ENCODE results near the gene GADD45G. TPM values are rescaled to one million over a fixed set of nuclear protein-coding genes. Genes with fewer than 3 reads are reported as not detected.

GADD45G gene
- total and polyA plus RNA-seq, 2 of the 8 experiments (the other 6 are each of a cell fraction or from before 2014, with no cell fraction given), result 7.0 to 11.4 TPM

GRCh38 chr9:89638893-89639292 lies 34.1 kb downstream of the GADD45G start:
- Histone ChIP-seq H3K27ac (ENCODE audit: low read depth, low read length) (no peak overlapping the region), H4K91ac (replicated peaks; ENCODE audit: insufficient read length, low read length) (no peak overlapping the region), H2AK5ac (ENCODE audit: low read depth, low read length) (no peak overlapping the region), H2BK120ac (replicated peaks; ENCODE audit: low read depth, low read length) (no peak overlapping the region), H2BK12ac (ENCODE audit: low read depth, low read length) (no peak overlapping the region), H3K4me2 (ENCODE audit: insufficient read depth in 1 of 2, low read depth in 2 of 2, low read length in 2 of 2) (no peak overlapping the region), H3K9me3 (ENCODE audit: insufficient read depth in 2 of 2, low read depth in 1 of 2, low read length in 1 of 2) (no peaks in the 10 kb centered on the region), H4K5ac (ENCODE audit: insufficient read length, low read depth, low read length) (no peak overlapping the region), H2BK5ac (ENCODE audit: low read depth, low read length) (no peak overlapping the region), H2BK20ac (ENCODE audit: low read length) (peak overlapping the region; percentile 23; the same call in 1 of the 2 replicates), H3K4me1 (replicated peaks in 1 of 4; ENCODE audit: control insufficient read depth in 3 of 4, insufficient read depth in 4 of 4, low read length in 3 of 4) (peaks cover 0 to 5% (median 0%) of the 10 kb centered on the region in 4 experiments; a peak in 4 of 7 replicates), H2AFZ (ENCODE audit: low read length) (no peak overlapping the region), H3K4ac (replicated peaks; ENCODE audit: insufficient read length, low read depth, low read length) (no peak overlapping the region), H3K27me3 (replicated peaks in 1 of 4; ENCODE audit: control insufficient read depth in 3 of 4, extremely low read depth in 1 of 4, insufficient read depth in 3 of 4, low read length in 3 of 4) (no peaks in the 10 kb centered on the region), H3K23me2 (ENCODE audit: low read depth, low read length) (no peaks in the 10 kb centered on the region), H3K4me3 (ENCODE audit: extremely low read depth in 1 of 4, insufficient read depth in 2 of 4, low read depth in 3 of 4, low read length in 4 of 4) (no peak overlapping the region), H4K8ac (ENCODE audit: extremely low read depth, insufficient read depth, low read length) (no peak overlapping the region), H3K18ac (ENCODE audit: extremely low read depth, low read length) (peak overlapping the region; percentile 24; the same call in 1 of the 2 replicates), H3K56ac (replicated peaks; ENCODE audit: insufficient read length, low read depth, low read length) (no peak overlapping the region), H3K9ac (replicated peaks in 1 of 4; ENCODE audit: extremely low read depth in 1 of 4, low read depth in 3 of 4, low read length in 3 of 4) (no peak overlapping the region), H3K79me1 (ENCODE audit: low read depth, low read length) (no peaks in the 10 kb centered on the region), H3K14ac (ENCODE audit: insufficient read length) (no peak overlapping the region), H4K20me1 (replicated peaks in 1 of 2; ENCODE audit: control insufficient read depth in 1 of 2, insufficient read depth in 2 of 2, low read length in 2 of 2) (no peaks in the 10 kb centered on the region), H3K36me3 (ENCODE audit: control insufficient read depth in 2 of 4, insufficient read depth in 4 of 4, low read length in 3 of 4) (no peaks in the 10 kb centered on the region), H2BK15ac (ENCODE audit: low read length) (no peak overlapping the region), H3K23ac (ENCODE audit: insufficient read length) (no peak overlapping the region), H3K79me2 (ENCODE audit: control insufficient read depth in 1 of 2, insufficient read depth in 2 of 2, low read length in 2 of 2) (no peaks in the 10 kb centered on the region)
- TF ChIP-seq PHF8 (conservative IDR thresholded peaks at IDR 0.05; ENCODE audit: low read depth, low read length) (no peak), POLR2AphosphoS5 (IDR thresholded peaks at IDR 0.05; ENCODE audit: low read depth, low read length) (no peak), EZH2 (IDR thresholded peaks at IDR 0.05; ENCODE audit: low read depth, low read length, severe bottlenecking) (no peak), CBX5 (IDR thresholded peaks at IDR 0.05; ENCODE audit: low read depth, low read length) (no peak), CTBP2 (IDR thresholded peaks at IDR 0.05; ENCODE audit: borderline replicate concordance, insufficient read depth, insufficient read length, low read length) (no peak), JUN (IDR thresholded peaks at IDR 0.05; ENCODE audit: low read depth, low read length) (no peak), ATF2 (IDR thresholded peaks at IDR 0.05; ENCODE audit: low read length) (no peak)
- FAIRE-seq, result no peak
- ChIA-PET CTCF (ENCODE audit: partially characterized antibody) (interaction anchor here (0.7 to 2.7 kb wide), 10 partner anchors 9 to 174 kb away, joined by 3 to 11 read pairs (median 4); no protein-coding TSS in a partner anchor), POLR2A (ENCODE audit: partially characterized antibody) (interaction anchor here (0.8 to 2.9 kb wide), 2 partner anchors 16 to 34 kb away, joined by 3 to 10 read pairs; partner anchors contain the start of gene GADD45G)
- WGBS, 2 experiments (ENCODE audit: extremely low coverage in 1 of 2, insufficient coverage in 1 of 2, insufficient read length in 1 of 2, insufficient replicate concordance in 2 of 2, low coverage in 1 of 2, low lambda C conversion rate in 2 of 2, missing lambda C conversion rate in 1 of 2), result 92% methylated on average over 5 of the region's 5 CpGs; no CpG with 5 or more reads in 1 of the 2 experiments
- no peak for DNase-seq (ENCODE audit: low read depth in 1 of 2, low spot score in 2 of 2)
